Measurements from ENCODE around the gene TBC1D25.
A peak's percentile ranks its signal among the peaks of the same experiment; 100 is the strongest.

TBC1D25 gene, protein sequence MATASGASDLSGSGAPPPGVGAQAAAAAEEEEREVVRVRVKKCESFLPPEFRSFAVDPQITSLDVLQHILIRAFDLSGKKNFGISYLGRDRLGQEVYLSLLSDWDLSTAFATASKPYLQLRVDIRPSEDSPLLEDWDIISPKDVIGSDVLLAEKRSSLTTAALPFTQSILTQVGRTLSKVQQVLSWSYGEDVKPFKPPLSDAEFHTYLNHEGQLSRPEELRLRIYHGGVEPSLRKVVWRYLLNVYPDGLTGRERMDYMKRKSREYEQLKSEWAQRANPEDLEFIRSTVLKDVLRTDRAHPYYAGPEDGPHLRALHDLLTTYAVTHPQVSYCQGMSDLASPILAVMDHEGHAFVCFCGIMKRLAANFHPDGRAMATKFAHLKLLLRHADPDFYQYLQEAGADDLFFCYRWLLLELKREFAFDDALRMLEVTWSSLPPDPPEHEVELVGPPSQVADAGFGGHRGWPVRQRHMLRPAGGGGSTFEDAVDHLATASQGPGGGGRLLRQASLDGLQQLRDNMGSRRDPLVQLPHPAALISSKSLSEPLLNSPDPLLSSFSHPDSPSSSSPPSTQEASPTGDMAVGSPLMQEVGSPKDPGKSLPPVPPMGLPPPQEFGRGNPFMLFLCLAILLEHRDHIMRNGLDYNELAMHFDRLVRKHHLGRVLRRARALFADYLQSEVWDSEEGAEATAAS

GRCh38 chrX:48539345-48540027, at the start of gene TBC1D25:
TSS of gene TBC1D25 (plus strand) at chrX:48539714. CDS start at chrX:48539798, 84 bp downstream.
- DNase-seq, result peak; percentile 98

DNA sequence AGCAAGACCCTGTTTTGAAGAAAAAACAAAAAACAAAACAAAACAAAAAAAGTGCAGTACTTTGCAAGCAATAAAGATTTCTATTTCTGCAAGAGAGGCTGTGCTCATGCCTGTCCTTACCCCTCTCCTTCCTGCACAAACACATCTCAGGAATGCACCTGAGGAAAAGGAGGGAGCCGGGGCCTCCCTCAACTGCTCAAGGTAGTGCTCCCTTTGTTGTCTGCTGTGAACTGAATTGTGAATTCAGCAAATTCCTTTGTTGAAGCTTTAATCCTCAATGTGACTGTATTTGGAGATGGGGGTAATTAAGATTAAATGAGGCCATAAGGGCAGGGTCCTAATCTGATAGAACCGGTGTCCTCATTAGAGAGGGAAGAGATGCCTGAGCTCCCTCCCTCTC, 49.6 kb upstream of the TBC1D25 start:
- DNase-seq, result no peak

DNA sequence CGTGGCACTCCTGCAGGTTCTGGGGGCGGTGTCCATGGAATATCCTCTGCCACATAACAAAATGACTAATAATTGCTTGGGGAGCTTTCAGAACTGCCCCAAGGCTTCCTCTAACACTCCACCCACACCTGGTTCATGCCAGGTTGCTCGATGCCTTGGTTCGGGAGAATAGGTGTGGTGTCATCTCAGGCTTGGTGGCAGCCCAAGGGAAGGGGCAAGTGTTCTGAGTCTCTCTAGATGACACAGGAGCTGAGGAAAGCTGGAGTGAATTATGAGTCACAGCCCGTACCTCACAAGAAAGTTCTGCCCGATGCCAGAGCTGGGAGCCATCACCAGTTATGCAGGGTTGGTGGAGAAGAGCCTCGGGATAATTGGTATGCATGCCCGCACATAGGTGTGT, 48.9 kb upstream of the TBC1D25 start:
- no peak for DNase-seq

- DNase-seq, result no peak
Observed at GRCh38 chrX:48491809-48492208, 47.7 kb upstream of the TBC1D25 start.

- DNase-seq, result peak; percentile 70
Observed at GRCh38 chrX:48492293-48492910, 47.1 kb upstream of the TBC1D25 start.

GRCh38 chrX:48493890-48494364, 45.6 kb upstream of the TBC1D25 start:
- DNase-seq, result peak; percentile 22

- DNase-seq, result no peak
Observed at GRCh38 chrX:48496660-48497059, 42.9 kb upstream of the TBC1D25 start.

DNA sequence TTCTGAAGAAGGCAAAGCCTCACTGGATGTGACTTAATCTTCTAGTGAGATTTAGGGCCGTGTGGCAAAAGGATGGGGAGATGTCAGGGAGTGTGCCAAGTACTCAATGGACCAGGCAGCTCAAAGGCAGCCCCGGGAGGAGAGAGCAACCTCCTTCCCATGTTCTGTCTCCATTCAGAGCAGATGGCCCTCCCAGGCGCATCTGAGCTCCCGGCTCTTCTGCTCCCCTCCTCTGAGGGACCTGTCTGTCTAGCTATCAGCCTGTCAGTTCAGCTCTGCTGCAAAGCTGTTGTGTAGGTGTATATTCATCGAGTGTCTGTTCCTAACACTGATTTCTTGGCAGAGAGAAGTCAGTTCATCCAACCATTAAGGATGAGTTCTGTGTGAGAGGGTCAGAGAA, 41.6 kb upstream of the TBC1D25 start:
- DNase-seq, result no peak

DNA sequence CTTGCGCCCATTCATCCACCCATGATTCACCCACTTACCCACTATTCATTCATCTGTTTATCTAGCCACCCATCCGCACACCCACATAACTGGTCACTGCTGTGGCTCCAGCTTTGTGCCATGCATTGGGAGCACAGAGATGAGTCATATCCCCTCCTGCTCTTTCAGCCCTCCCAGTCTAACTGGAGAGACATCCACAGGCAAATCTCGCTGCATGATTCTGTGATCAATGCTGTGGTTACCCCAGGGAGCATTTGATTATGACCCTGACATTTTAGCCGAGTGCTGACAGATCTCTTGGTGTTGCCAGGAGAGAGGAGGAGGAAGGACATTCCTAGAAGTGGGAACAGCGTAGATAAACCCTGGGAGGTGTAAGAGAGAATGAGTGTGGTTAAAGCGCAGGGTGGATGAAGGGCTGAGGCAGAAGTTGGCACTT, 41.1 kb upstream of the TBC1D25 start:
- DNase-seq, result peak; percentile 41

DNA sequence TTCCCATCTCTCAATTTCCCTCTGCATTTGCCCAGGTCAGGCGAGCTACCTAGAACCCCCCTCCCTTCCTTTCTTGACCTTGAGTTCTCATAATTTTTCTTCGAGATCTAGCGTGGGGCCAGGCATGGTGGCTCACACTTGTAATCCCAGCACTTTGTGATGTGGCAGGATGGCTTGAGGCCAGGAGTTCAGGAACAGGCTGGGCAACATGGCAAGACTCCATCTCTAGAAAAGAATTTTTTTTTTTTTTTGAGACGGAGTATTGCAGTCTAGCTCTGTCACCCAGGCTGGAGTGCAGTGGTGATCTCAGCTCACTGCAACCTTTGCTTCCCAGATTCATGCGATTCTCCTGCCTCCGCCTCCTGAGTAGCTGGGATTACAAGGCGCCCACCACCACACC, 35.3 kb upstream of the TBC1D25 start:
- no peak for DNase-seq

GRCh38 chrX:48505481-48505880, 34.0 kb upstream of the TBC1D25 start:
- no peak for DNase-seq

DNA sequence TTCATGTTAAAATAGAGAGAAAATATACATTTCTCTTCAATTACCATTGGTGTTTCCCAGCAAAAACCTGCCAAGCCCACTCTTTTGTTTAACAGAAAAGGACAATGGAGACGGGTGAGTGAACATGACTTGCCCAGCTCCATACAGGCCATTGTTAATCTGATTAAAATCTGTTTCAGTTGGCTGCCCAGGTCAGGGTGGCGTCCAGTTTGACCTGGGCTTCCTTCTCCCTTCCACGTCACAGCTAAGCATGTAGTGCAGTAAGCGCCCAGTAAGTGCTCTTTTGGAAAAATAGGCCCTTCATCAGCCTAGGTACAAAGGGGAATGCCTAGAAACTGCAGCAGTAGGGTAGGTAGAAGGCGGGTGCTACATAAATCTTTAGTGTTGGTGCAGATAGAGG, 32.3 kb upstream of the TBC1D25 start:
- no peak for DNase-seq

- peak; percentile 60 for DNase-seq
Observed at GRCh38 chrX:48508400-48509244, 30.9 kb upstream of the TBC1D25 start, which contains the start of gene PORCN. TSS of gene PORCN (plus strand) at chrX:48508992. CDS start at chrX:48509821, 829 bp downstream.

DNA sequence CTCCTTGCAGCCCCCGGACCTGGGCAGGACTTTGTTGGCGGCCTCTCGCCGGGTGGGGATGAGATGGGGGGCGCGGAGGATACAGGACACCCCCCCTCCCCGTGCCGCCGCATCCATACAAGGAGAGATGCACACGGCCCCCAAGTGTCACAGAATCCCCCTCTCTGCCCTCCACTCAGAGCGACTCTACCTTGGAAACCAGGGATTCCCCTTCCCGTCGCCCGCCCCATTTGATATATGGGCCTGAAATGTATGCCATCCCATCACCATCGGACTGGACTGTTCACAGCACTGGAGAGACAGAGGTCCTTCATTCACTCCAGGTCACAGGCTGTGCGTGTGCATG, 30.3 kb upstream of the TBC1D25 start:
- DNase-seq, result no peak

- DNase-seq, result no peak
Observed at GRCh38 chrX:48509619-48510018, 29.9 kb upstream of the TBC1D25 start.

- no peak for DNase-seq
Observed at GRCh38 chrX:48511560-48511959, 28.0 kb upstream of the TBC1D25 start.

- DNase-seq, result no peak
Observed at GRCh38 chrX:48512371-48512935, 27.1 kb upstream of the TBC1D25 start.

DNA sequence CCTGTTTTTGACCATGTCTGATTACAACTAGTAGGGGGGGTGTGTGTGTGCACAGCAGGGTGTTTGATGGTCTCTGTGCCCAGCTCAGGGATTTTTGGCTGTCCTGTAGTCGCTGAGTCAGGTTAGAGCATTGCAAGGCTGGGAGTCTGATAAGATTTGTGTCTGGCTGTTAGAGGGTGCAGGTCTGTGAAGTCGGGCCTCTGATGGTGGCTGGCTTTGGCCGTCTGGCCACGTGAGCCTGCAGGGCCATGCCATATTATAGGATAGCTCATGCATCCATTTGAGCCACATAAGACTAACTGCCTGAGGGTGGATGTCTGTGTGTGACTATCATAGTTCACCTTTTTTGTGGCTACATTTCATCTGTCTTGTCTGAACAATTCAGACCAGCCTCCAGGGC, 25.8 kb upstream of the TBC1D25 start:
- DNase-seq, result no peak

DNA sequence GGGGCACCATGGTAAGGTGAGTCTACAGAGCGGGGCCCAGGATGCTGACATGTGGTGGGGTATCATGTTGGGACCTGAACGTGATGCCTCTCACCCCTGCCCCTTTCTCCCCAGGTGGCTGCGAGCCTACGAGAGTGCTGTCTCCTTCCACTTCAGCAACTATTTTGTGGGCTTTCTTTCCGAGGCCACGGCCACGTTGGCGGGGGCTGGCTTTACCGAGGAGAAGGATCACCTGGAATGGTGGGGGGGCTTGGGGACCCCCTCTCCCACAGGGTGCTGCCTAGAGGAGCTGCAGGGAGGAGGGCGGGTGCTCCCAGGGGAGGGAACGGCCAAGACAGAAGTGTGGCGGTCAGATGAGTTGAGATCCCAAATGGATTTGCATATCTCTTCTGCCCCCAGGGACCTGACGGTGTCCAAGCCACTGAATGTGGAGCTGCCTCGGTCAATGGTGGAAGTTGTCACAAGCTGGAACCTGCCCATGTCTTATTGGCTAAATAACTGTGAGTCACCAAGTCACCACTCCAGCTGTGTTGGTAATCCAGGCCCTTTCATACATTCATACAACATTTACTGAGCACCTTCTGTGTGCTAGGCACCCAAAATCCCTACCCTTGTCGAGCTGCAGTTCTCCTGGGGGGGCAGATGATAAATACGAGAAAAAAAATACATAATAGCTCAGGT, 25.2 kb upstream of the TBC1D25 start:
- DNase-seq, result no peak

- DNase-seq, result no peak
Observed at GRCh38 chrX:48514868-48515460, 24.6 kb upstream of the TBC1D25 start.

DNA sequence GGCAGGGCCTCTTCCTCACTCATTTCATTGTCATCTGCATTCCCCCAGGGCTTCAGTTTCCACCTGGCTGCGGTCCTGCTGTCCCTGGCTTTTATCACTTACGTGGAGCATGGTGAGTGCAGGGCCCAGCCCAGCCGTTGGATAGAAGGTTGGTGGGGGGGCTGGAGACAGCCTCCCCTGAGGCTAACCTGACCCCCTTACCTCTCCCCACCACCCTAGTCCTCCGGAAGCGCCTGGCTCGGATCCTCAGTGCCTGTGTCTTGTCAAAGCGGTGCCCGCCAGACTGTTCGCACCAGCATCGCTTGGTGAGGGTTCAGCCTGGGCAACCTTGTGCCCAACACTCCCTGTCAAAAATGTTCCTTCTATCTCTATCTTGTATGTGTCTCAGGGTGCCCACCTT, 23.7 kb upstream of the TBC1D25 start:
- no peak for DNase-seq

Data from inflammatory macrophage treated with lipopolysaccharide for 4 hours (primary cell).